GM12878 (cell line): Measurements from ENCODE around the gene MTX1. TPM values are rescaled to one million over a fixed set of nuclear protein-coding genes. Genes with fewer than 3 reads are reported as not detected.

Experiments used
- CHD2 ChIP-seq: IDR thresholded peaks from 2 replicates; pipeline ENCODE4 v1.6.1; 2011; ENCODE audit warnings: low read depth, low read length, improper control_type of control experiment, borderline replicate concordance
- DPF2 ChIP-seq: fragments of 450-650 bp; IDR thresholded peaks from 2 replicates; pipeline ENCODE4 v1.6.1; 2017; ENCODE audit warnings: mild to moderate bottlenecking
- EGR1 ChIP-seq, 2 experiments: IDR thresholded peaks; 1 replicate in 1 of 2; 2 replicates in 1 of 2; pipeline ENCODE4 v1.6.1; 2011 to 2012; ENCODE audit warnings: low read depth in 2 of 2, low read length in 2 of 2, borderline replicate concordance in 1 of 2, mild to moderate bottlenecking in 1 of 2, moderate library complexity in 1 of 2
- HCFC1 ChIP-seq: fragments of 150-350 bp; IDR thresholded peaks from 2 replicates; pipeline ENCODE4 v1.6.1; 2014; ENCODE audit warnings: low read length
- HDGF ChIP-seq: fragments of 450-650 bp; IDR thresholded peaks from 2 replicates; pipeline ENCODE4 v1.6.1; 2016; ENCODE audit warnings: antibody characterized with exemption
- IKZF1 ChIP-seq: fragments of 450-650 bp; conservative IDR thresholded peaks from 2 replicates; pipeline ENCODE4 v1.6.1; 2017; ENCODE audit warnings: antibody characterized with exemption, mild to moderate bottlenecking
- IKZF2 ChIP-seq, 2 experiments: fragments of 450-650 bp; IDR thresholded peaks; 2 replicates each; pipeline ENCODE4 v1.6.1; 2017; ENCODE audit warnings: mild to moderate bottlenecking in 2 of 2, moderate library complexity in 2 of 2
- MTA2 ChIP-seq: fragments of 450-650 bp; IDR thresholded peaks from 2 replicates; pipeline ENCODE4 v1.6.1; 2016; ENCODE audit warnings: low read depth, mild to moderate bottlenecking, moderate library complexity
- NBN ChIP-seq: fragments of 450-650 bp; IDR thresholded peaks from 2 replicates; pipeline ENCODE4 v1.6.1; 2016
- POLR2A ChIP-seq: IDR thresholded peaks from 2 replicates; pipeline ENCODE4 v1.6.1; 2011; ENCODE audit warnings: low read depth, mild to moderate bottlenecking, low read length
- SMARCA5 ChIP-seq: fragments of 450-650 bp; IDR thresholded peaks from 2 replicates; pipeline ENCODE4 v1.6.1; 2017; ENCODE audit warnings: mild to moderate bottlenecking
- ZNF592 ChIP-seq: fragments of 450-650 bp; IDR thresholded peaks from 2 replicates; pipeline ENCODE4 v1.6.1; 2017; ENCODE audit warnings: mild to moderate bottlenecking, moderate library complexity
- polyA plus RNA-seq, 11 experiments: library from polyadenylated mRNA; depleted of rRNA in 4 of 11; unstranded in 6 of 11; stranded (reverse) in 5 of 11; fragments of >200 nt; fragmentation: Nextera tagmentation in 4 of 11; fragmentation: Illumina TruSeq in 1 of 11; extraction: Ambion mirVana in 4 of 11; extraction: Trizol in 1 of 11; gene quantifications; 1 replicate in 1 of 11; 2 replicates in 10 of 11; pipeline versions ENCODE4 v1.2.1 to v1.2.3, GENCODE V29; 2011 to 2016; ENCODE audit warnings: inconsistent platforms in 2 of 11, missing spikeins in 2 of 11, low read depth in 1 of 11
- total RNA-seq, 4 experiments: library from RNA; depleted of rRNA in 3 of 4; stranded (reverse); fragments of >200 nt in 3 of 4; fragmentation: Illumina TruSeq in 1 of 4; extraction: Trizol in 1 of 4; gene quantifications; 2 replicates each; pipeline versions ENCODE4 v1.2.1 to v1.2.3, GENCODE V29; 2013 to 2021
- TF ChIP-seq, protein P1 (sequence below): IDR thresholded peaks from 2 replicates; pipeline ENCODE4 v1.6.1; 2011; ENCODE audit warnings: borderline replicate concordance, low read depth, mild to moderate bottlenecking, moderate library complexity, low read length; ENCODE audit not compliant: insufficient read depth, poor library complexity, severe bottlenecking
- TF ChIP-seq, protein P2 (sequence below): fragments of 450-650 bp; IDR thresholded peaks from 2 replicates; pipeline ENCODE4 v1.6.1; 2017; ENCODE audit warnings: mild to moderate bottlenecking, moderate library complexity
- TF ChIP-seq, protein P3 (sequence below): fragments of 450-650 bp; IDR thresholded peaks from 2 replicates; pipeline ENCODE4 v1.6.1; 2017; ENCODE audit warnings: low read depth, mild to moderate bottlenecking, moderate library complexity
- TF ChIP-seq, protein P4 (sequence below): IDR thresholded peaks from 2 replicates; pipeline ENCODE4 v1.6.1; 2012; ENCODE audit warnings: low read depth, low read length, improper control_type of control experiment

The MTX1 gene
- total and polyA plus RNA-seq, 10 of the 15 experiments (the other 5 are each of a cell fraction or from before 2014, with no cell fraction given) = 15.8 to 92.0 (median 49.1) TPM

DNA sequence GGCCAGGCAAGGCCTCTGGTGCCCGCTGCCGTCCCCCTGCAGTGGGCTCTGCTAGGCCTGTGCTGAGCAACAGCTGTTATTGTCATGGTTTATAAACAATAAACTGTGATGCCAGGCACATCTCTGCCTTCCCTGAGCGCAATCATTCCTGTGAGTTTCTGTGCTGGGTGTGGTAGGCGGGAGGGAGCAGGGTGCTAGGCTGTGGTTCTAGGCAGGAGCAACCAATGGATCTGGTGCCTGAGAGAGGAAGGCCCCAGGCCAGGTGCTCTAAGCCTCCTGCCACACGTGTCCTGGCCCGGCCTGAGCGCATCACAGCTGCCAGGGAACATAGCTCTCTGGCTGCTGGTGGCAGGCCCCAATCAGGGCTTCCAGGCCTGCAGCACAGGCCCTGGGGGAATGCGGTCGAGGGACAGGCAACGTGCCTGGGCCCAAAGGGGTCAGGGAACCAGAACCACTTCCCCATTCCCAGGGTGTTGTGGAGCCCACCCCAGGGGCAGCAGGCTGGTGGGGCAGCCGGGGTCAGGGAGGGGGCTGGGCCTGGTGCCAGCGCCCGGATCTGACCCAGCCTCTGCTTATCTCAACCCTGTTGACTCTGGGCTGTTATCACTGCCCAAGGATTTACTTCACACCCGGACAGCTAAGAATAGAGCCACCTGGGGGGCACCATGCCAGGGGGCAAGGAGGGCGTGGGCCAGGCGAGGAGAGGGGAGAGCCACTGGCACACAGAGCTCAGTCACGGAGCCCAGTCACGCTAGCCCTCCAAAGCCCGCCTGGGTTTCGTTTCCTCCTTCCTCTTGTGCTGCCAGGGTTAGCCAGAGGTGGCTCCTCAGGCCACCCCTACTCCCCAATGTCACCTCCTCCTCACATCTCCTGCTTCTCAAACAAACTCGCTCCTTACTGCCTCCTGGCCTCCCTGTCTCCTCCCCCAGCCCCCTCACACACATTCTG is 23.4 kb upstream of the MTX1 start (continued):
- TF ChIP-seq, protein P1, sequence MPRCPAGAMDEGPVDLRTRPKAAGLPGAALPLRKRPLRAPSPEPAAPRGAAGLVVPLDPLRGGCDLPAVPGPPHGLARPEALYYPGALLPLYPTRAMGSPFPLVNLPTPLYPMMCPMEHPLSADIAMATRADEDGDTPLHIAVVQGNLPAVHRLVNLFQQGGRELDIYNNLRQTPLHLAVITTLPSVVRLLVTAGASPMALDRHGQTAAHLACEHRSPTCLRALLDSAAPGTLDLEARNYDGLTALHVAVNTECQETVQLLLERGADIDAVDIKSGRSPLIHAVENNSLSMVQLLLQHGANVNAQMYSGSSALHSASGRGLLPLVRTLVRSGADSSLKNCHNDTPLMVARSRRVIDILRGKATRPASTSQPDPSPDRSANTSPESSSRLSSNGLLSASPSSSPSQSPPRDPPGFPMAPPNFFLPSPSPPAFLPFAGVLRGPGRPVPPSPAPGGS = peak; percentile 67
- TF ChIP-seq MTA2 (peak; percentile 78), HDGF (peak; percentile 95), ZNF592 (0 out of 2 replicates have a peak, but pooled peaks have one; percentile 45), HCFC1 (0 out of 2 replicates have a peak, but pooled peaks have one; percentile 15), POLR2A (peak; percentile 65), CHD2 (peak; percentile 49; the same call in 1 of the 2 replicates), IKZF2 (IDR thresholded peaks at IDR 0.05) (peak; percentile 73 to 84), EGR1 (IDR thresholded peaks at IDR 0.05; ENCODE audit: borderline replicate concordance in 1 of 2, low read depth in 2 of 2, low read length in 2 of 2) (0 out of 3 replicates have a peak, but pooled peaks of 1 of the 2 experiments have one; percentile 16), DPF2 (peak; percentile 94), NBN (peak; percentile 80), IKZF1 (peak; percentile 86), SMARCA5 (peak; percentile 55; the same call in 1 of the 2 replicates)
- TF ChIP-seq, protein P2, sequence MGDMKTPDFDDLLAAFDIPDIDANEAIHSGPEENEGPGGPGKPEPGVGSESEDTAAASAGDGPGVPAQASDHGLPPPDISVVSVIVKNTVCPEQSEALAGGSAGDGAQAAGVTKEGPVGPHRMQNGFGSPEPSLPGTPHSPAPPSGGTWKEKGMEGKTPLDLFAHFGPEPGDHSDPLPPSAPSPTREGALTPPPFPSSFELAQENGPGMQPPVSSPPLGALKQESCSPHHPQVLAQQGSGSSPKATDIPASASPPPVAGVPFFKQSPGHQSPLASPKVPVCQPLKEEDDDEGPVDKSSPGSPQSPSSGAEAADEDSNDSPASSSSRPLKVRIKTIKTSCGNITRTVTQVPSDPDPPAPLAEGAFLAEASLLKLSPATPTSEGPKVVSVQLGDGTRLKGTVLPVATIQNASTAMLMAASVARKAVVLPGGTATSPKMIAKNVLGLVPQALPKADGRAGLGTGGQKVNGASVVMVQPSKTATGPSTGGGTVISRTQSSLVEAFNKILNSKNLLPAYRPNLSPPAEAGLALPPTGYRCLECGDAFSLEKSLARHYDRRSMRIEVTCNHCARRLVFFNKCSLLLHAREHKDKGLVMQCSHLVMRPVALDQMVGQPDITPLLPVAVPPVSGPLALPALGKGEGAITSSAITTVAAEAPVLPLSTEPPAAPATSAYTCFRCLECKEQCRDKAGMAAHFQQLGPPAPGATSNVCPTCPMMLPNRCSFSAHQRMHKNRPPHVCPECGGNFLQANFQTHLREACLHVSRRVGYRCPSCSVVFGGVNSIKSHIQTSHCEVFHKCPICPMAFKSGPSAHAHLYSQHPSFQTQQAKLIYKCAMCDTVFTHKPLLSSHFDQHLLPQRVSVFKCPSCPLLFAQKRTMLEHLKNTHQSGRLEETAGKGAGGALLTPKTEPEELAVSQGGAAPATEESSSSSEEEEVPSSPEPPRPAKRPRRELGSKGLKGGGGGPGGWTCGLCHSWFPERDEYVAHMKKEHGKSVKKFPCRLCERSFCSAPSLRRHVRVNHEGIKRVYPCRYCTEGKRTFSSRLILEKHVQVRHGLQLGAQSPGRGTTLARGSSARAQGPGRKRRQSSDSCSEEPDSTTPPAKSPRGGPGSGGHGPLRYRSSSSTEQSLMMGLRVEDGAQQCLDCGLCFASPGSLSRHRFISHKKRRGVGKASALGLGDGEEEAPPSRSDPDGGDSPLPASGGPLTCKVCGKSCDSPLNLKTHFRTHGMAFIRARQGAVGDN = peak; percentile 93
- TF ChIP-seq, protein P3, sequence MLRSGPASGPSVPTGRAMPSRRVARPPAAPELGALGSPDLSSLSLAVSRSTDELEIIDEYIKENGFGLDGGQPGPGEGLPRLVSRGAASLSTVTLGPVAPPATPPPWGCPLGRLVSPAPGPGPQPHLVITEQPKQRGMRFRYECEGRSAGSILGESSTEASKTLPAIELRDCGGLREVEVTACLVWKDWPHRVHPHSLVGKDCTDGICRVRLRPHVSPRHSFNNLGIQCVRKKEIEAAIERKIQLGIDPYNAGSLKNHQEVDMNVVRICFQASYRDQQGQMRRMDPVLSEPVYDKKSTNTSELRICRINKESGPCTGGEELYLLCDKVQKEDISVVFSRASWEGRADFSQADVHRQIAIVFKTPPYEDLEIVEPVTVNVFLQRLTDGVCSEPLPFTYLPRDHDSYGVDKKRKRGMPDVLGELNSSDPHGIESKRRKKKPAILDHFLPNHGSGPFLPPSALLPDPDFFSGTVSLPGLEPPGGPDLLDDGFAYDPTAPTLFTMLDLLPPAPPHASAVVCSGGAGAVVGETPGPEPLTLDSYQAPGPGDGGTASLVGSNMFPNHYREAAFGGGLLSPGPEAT = no peak; the same call in 1 of the 2 replicates
- TF ChIP-seq, protein P4, sequence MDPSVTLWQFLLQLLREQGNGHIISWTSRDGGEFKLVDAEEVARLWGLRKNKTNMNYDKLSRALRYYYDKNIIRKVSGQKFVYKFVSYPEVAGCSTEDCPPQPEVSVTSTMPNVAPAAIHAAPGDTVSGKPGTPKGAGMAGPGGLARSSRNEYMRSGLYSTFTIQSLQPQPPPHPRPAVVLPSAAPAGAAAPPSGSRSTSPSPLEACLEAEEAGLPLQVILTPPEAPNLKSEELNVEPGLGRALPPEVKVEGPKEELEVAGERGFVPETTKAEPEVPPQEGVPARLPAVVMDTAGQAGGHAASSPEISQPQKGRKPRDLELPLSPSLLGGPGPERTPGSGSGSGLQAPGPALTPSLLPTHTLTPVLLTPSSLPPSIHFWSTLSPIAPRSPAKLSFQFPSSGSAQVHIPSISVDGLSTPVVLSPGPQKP = no peak
